ENCODE data around the gene HYI.
A peak's percentile ranks its signal among the peaks of the same experiment; 100 is the strongest.
"Not testable (repeated sequence)": the region's sequence is repeated elsewhere in the genome, so short reads cannot be mapped to it uniquely, and the experiment has no call there.

Gene HYI, protein sequence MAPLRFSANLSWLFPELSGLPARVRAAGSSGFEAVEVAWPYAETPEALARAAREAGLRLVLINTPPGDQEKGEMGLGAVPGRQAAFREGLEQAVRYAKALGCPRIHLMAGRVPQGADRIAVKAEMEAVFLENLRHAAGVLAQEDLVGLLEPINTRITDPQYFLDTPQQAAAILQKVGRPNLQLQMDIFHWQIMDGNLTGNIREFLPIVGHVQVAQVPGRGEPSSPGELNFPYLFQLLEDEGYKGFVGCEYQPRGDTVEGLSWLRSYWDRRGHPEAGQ

DNA sequence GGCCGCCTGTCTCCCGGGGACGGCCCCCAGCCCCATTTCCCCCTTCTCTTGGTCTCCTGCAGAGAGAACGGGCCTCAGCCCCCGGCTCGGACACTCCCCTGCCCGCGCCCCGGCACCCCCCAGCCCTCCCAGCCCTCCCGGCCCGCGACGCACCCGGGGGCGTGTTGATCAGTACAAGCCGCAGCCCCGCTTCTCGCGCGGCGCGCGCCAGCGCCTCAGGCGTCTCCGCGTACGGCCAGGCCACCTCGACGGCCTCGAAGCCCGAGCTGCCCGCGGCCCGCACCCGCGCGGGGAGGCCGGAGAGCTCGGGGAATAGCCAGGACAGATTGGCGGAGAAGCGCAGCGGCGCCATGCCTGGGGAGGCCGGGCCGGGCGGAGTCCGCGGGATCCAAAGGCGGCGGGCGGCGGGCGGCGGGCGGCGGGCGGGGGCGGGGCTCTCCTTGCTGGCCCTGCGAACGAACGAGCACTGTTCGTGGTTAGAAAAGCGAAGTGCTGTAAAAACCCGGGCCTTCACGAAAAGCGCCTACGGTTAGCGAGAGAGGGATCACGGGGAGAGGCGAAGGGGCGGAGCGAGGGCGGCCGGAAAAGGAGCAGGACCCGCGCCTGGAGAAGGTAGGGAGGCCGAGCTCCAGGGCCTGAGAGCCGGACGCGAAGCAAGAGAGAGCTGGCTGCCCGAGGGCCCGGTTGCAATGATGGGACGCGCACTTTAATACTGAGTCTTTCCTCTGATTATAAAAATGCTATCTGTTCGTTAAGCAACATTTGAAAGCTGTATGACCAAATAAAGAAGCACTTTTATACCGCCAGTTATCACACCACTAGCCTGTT, at the start of gene HYI:
TSS of gene HYI (minus strand) at position 490 of the 828 bp plus-strand sequence. CDS start at position 352, 138 bp downstream.
- DNase-seq, result peak; percentile 83

DNA sequence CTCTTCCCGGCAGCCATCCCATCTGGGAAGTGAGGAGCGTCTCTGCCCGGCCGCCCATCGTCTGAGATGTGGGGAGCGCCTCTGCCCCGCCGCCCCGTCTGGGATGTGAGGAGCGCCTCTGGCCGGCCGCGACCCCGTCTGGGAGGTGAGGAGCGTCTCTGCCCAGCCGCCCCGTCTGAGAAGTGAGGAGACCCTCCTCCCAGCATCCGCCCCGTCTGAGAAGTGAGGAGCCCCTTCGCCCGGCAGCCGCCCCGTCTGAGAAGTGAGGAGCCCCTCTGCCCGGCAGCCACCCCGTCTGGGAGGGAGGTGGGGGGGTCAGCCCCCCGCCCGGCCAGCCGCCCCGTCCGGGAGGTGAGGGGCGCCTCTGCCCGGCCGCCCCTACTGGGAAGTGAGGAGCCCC, 48.1 kb upstream of the HYI start:
- not testable (repeated sequence) for DNase-seq

DNA sequence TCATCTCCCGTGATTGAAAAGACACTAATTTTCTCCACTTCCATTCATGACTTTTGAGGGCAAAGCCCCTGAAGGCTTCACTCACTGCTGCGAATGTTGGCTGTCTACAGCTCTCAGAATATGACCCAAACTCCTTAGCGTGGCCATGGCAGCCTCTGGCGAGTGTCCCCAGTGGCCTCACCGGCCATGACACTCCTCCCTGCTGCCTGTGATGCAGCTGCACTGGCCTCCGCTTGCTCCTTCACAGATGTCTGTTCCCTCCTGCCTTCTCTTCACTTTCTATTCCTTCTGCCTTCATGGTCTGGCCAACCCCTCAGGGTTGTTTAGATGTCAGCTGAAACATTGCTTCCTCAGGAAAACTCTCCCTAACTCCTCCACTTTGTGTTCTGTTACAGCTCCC, 46.2 kb upstream of the HYI start:
- no peak for DNase-seq

DNA sequence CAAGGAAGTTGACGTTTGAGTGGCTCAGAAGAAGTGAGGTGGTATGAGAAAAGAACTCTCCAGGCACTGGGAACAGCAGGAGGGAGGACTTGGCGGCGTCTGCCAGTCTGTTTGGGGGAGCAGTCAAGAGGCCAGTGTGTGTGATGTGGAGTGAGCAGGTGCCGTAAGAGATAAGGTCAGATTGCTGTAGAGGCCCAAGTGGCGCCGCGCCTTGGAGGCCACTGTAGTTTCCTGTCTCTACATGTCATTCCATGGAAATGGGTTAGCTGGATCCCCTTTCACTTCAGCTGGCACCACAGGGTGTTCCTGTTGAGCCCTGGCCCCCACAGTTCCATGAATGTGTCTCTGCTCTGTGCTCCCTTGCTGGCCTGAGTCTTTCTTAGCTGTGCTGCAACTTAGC, 41.5 kb upstream of the HYI start:
- DNase-seq, result no peak

DNA sequence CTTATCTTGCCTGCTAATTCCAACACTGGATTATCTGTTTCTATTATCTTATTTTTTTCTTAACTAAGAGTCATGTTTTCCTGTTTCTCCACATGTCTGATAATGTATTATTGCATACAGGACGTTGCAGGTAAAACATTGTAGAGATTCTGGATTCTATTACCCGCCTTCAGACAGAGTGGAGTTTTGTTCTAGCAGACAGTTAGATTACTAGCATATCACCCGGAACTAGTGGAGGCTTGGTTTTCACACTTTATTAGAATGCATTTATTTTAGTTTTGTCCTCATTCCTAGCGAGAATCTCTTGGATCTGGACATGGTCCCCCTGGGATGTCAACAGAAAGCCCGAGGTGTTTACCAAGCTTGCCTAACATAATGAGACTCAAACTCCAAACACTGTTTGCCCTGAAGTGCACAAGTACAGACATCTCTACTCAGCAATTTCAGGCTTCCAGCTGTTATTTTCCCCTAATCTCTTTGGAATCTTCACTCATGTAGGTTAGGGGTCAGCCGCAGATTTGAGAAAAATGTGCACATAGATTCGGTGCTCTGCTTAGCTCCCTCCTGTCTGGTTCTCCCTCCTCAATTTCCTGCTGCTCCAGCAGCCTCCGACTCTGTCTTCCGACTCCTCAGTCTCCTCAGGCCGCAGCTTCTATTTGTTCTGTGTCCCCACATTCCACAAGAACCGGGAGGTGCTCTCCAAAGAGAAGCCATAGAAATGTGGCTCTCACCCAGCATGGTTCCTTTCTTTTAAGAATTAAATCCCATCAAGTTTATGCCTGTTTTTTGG, 40.1 kb upstream of the HYI start:
- DNase-seq, result peak; percentile 32

DNA sequence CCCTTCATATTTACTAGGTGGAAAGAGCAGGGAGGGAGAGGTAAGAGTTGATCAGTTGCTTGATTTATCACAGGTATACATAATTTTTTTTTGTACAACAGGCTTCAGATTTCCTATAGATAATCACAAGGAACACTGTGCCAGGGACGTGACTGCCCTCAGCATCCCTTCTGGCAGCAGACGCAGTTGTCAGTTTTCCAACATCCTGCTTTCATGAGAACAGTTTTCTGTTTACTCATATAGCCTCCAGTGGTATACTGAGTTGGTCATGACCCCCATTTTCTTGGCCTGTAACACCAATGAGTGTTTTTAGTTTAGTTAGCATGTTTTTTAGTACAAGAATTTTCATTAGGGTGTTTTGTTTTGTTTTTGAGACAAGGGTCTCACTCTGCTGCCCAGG, 39.1 kb upstream of the HYI start:
- no peak for DNase-seq

DNA sequence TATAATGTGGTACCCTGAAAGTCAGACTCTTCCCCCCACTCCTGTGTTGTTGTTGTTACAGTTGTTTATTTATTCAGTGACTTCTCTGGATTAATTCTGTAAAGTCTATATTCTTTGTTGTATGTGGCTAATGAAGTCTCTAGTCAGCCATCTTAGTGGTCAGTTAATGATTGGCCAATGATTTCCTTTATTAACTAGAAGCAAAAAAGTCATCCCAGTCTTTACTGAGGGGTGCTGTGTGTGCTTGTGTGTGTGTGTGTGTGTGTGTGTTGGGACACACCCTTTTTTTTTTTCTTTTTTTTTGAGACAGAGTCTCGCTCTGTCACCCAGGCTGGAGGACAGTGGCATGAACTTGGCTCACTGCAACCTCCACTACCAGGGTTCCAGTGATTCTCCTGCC, 37.3 kb upstream of the HYI start:
- DNase-seq, result no peak

DNA sequence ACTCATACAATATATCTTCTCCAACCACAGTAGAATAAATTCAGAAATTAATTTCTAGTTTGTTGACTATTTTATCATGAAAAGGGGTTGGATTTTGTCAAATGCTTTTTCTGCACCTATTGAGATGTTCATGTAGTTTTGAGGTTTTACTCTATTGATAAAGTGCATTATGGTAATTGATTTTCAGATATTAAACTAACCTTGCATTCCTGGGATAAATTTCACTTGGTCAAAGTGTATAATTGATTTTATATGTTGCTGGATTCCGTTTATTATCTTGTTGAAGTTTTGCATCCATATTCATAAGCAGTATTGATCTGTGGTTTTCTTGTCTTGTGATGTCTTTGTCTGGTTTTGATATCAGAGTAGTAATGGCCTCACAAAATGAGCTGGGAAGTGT, 34.4 kb upstream of the HYI start:
- no peak for DNase-seq

DNA sequence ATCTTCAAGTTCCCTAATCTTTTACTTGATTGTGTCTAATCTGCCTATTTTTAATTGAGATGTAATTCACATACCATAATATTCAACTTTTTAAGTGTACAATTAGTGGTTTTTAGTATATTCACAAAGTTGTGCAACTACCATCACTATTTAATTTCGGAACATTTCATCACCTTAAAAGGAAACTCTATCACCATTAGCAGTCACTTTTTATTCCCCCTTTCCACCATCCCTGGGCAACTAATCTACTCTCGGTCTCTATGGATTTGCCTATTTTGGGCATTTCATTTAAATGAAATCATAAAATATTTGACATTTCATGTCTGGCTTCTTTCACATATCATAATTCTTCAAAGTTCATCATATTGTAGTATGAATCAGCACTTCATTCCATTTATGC, 30.6 kb upstream of the HYI start:
- DNase-seq, result no peak

DNA sequence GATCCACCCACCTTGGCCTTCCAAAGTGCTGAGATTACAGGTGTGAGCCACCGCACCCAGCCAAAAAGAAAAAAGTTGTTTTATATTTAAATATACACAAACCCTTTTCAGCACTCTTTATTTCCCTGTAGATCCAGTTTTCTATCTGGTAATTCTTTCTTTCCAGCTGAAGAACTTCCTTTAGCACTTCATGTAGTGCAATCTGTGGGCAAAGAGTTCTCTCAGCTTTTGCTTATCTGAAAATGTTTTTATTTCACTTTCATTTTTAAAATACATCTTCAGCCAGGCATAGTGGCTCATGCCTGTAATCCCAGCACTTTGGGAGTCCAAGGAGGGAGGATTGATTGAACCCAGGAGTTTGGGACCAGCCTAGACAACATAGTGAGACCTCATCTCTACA, 28.5 kb upstream of the HYI start:
- no peak for DNase-seq

DNA sequence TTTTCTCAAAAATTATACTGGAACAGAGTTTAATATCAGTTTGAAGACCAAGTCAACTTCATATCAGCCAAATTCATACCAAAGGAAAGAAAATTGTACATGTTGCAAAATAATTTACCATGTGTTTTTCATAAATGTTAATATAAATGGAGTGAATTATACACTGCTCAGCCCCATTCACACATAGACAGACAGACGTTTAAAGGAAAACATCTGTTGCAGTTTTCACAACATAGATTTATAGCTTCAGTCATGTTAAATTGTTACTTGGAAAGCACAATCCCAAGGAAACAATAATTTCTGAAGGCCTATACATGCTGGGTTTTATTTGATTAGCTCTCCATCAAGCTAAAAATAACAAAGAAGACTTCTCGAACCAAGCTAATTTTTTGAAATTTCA, 27.8 kb upstream of the HYI start:
- DNase-seq, result no peak

DNA sequence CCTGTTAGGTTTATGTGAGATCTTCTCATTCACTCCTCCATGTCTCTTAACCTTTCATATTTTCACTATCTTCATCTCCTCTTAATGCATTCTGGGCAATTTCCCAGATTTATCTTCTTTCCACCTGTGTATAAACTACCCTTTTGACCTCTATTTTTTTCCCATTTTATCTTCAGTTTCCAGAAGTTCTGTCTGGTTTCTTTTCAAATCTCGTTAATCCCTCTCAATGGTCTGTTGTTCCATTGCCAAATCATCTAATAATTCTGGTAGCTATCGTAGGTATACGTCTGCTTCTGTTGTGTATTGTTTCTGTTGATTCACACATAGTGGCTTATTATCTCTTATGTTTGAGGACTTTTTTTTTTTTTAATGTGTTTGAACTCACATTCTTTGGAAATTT, 25.7 kb upstream of the HYI start:
- no peak for DNase-seq

DNA sequence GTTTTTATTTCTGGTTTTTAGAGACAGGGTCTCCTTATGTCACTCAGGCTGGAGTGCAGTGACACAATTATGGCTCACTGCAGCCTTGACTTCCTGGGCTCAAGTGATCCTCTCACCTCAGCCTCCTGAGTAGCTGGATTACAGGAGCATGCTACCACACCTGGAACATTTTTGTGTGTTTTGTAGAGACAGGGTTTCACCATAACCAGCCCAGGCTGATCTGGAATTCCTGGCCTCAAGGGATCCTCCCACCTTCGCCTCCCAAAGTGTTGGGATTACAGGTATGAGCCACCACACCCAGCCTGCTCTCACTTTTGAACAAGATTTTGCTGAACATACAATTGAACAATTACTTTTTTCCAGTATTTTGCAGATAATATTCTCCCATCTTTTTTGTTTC, 24.0 kb upstream of the HYI start:
- no peak for DNase-seq

DNA sequence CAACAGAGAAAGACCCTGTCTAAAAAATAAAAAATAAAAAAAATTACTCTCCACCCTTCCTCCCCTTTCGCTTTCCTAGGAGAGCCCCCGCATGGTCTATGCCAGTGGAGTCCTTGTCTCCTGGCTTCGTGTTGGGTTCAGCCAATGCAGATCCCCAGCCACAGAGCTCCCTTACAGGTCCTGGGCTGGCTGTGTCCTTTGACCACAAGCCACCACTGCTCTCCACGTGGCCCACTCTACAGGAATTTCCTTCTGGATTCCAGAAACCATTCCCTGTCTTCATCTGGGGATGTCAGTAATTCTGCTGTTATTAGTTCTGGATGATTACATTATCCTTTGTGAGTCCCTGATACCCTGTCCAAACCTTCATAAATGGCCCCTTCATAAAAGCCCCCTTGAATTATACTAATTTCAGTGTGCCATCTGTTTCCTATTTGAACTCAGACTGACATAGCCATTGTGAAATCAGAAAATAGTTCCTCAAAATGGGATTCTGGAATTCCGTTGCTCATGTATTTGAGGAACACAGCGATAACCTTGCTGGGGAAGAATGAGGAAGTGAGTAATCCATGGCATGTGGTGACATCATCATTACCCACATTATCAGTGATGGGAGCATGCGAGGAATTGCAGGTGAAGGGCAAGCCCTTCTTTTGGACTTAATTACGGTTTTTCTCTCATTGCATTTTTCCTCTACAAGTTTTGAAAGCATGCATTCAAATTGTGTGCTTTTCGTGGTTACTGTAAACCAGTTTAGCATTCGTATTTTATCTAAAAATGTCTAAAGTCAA, 22.1 kb upstream of the HYI start:
- not testable (repeated sequence) for DNase-seq

DNA sequence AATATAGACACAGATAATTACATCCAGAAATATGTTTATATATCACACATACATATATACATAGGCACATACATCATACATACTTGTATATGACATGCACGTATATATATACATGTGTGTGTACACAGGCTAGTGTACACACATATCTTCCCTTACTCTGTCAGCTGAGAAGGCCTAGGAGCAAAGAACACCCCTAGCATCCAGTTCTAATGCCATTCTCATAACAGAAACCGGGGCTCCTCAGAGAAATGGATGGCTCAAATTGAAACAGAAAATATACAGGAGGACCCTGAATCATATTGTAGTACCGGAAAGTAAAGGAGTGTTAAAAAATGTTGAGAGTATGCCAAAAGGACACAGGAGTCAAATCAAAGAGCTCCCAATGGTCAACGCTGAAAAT, 19.7 kb upstream of the HYI start:
- DNase-seq, result no peak

DNA sequence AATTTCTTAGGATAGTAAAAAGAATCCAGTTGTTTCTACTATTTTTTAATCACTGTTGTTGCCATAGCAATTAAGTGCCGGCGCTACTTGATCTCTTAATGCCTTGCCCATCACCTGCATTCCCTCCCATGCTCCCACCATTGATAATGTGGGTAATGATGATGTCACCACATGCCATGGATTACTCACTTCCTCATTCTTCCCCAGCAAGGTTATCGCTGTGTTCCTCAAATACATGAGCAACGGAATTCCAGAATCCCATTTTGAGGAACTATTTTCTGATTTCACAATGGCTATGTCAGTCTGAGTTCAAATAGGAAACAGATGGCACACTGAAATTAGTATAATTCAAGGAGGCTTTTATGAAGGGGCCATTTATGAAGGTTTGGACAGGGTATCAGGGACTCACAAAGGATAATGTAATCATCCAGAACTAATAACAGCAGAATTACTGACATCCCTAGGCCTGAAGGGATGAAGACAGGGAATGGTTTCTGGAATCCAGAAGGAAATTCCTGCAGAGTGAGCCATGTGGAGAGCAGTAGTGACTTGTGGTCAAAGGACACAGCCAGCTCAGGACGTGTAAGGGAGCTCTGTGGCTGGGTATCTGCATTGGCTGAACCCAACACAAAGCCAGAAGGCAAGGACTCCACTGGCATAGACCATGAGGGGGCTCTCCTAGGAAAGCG, 18.9 kb upstream of the HYI start:
- not testable (repeated sequence) for DNase-seq

DNA sequence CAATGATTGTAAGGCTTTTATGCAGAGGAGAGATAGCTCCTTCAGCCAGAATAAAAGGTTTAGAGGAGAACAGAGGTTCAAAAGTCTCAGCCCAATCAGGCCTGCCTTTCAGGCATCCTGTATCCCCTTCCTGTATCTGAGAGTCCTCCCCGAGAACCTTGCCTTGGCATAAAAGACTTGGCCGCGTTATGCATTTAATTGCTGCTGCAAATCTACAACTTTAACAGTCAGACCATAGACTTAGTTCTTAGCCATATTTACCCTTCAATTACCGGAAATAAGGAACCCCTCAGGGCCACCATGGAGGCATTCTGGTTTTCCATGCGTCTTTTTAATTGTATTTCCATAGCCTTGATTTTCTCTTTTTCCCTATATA, 18.3 kb upstream of the HYI start:
- no peak for DNase-seq

DNA sequence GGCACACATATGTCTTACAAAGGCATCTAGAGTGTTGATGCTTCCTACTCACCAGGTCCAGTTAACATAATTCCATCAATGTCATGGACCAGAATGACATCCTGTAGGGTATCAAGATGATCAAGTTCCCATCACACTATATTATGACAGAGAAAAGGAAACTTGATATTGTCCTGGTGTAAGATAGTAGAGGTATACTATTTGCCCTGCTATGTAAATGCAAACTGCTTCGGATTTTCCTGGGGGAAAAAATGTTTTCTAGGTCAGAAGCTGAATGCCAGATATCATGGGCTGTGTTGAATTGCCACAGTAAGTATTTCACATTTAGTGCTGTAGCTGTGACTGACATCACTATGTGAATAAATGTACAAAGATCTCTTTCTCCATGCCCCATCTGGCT, 16.2 kb upstream of the HYI start:
- no peak for DNase-seq

DNA sequence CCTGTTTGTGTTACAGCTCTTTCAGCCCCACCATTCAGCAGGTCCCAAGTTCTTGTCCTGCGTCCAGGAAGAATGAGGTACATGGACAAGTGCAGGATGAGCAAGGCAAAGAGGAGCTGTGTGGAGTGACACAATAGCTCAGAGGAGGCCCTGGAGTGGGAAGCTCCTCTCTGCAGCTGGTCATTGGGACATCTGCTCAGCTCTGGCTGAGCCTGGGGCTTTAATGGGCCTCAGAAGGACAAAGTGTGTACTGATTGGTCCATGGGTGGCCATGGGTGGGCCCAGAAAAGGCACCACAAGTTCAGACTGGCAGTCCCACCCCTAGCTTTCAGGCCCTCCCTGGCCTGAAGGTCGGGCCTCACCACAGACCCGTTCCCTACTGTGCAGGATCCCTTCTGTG, 14.7 kb upstream of the HYI start:
- DNase-seq, result no peak

DNA sequence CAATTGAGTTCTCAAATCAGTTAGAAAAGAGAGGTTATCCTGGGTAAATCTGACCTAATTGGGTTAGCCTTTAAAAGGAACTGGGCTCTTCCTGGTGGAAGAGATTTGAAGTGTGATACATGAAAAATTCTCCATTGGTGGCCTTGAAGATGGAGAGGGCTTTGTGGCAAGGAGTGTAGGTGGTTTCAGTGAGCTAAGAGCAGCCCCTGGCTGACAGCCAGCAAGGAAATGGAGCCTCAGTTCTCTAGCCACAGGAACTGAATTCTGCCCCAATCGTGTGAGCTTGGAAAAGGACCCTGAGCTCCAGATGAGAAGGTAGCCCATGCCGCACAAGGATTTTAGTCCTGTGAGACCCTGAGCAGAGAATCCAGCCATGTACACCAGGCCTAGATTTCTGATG, 12.7 kb upstream of the HYI start:
- peak; percentile 6 for DNase-seq

DNA sequence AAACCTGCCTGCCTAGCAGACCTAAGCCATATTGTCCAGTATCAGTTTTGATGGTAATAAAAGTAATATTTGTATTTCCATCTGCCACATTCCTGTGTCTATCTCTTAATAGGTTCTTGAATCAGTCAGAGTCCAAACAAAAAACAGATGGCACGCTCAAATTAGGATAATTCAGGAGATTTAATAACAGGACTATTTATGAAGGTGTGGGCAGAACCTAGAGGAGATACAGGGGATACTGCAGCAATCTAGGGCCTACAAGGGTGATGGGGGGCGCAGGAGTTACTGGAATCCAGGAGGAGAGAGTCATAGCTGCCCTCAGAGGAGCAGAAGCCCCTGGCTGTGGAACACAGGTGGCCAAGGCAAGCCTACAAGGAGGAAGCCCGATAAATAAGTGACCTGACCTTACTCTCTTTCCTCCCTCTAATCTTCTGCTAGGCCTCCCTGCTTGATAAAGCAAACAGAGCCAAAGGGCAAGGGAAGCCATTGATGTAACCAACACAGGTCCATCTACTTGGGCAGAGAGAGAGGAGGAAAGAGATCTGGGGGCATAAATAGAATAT, 11.9 kb upstream of the HYI start:
- DNase-seq, result peak; percentile 26
